HG03175 (cell line): ENCODE measurements around the gene KIF17.
A peak's percentile ranks its signal among the peaks of the same experiment; 100 is the strongest.

ENCODE experiments used
- ATAC-seq: cut with Tn5 transposase; IDR thresholded peaks from one replicate; pipeline ENCODE4 v1.9.1; 2021; ENCODE audit warnings: mild to moderate bottlenecking, moderate library complexity; ENCODE audit not compliant: unreplicated experiment

Gene KIF17

GRCh38 chr1:20663365-20663764 lies 54.4 kb downstream of the KIF17 start:
- no peak for ATAC-seq

GRCh38 chr1:20662110-20662475 lies 55.7 kb downstream of the KIF17 start:
- no peak for ATAC-seq

GRCh38 chr1:20661207-20662109 lies 56.3 kb downstream of the KIF17 start, which contains the start of gene DDOST:
DDOST (minus strand) TSS chr1:20661369; CDS start chr1:20661350, 19 bp downstream.
- peak; percentile 94 for ATAC-seq

GRCh38 chr1:20660847-20661206 lies 57.0 kb downstream of the KIF17 start:
- peak; percentile 5 for ATAC-seq

- ATAC-seq = no peak
These were observed 57.4 kb downstream of the KIF17 start for GRCh38 chr1:20660363-20660762.

GRCh38 chr1:20658166-20658915 lies 59.5 kb downstream of the KIF17 start:
- ATAC-seq = no peak

GRCh38 chr1:20657024-20657423 lies 60.8 kb downstream of the KIF17 start:
- no peak for ATAC-seq

GRCh38 chr1:20654104-20654690 lies 63.6 kb downstream of the KIF17 start:
- ATAC-seq = no peak

- no peak for ATAC-seq
These were observed 65.5 kb downstream of the KIF17 start for GRCh38 chr1:20652300-20652699.

GRCh38 chr1:20648946-20649345 lies 68.9 kb downstream of the KIF17 start:
- ATAC-seq = no peak

GRCh38 chr1:20648438-20648837 lies 69.4 kb downstream of the KIF17 start:
- no peak for ATAC-seq

GRCh38 chr1:20645414-20645813 lies 72.4 kb downstream of the KIF17 start:
- ATAC-seq = no peak

- ATAC-seq = no peak
These were observed 73.4 kb downstream of the KIF17 start for GRCh38 chr1:20644416-20644815.

GRCh38 chr1:20643080-20643479 lies 74.7 kb downstream of the KIF17 start:
- no peak for ATAC-seq

GRCh38 chr1:20641975-20642374 lies 75.8 kb downstream of the KIF17 start:
- ATAC-seq = no peak

GRCh38 chr1:20640183-20640597 lies 77.6 kb downstream of the KIF17 start:
- ATAC-seq = peak; percentile 52

- ATAC-seq = no peak
These were observed 80.9 kb downstream of the KIF17 start for GRCh38 chr1:20636785-20637347.

- ATAC-seq = no peak
These were observed 83.2 kb downstream of the KIF17 start for GRCh38 chr1:20634594-20635084.

GRCh38 chr1:20634065-20634593 lies 83.7 kb downstream of the KIF17 start:
- ATAC-seq = no peak

- peak; percentile 60 for ATAC-seq
These were observed 84.4 kb downstream of the KIF17 start, which contains the start of gene PINK1 for GRCh38 chr1:20633190-20634064. PINK1 (plus strand) TSS chr1:20633458; CDS start chr1:20633549, 91 bp downstream.
